HepG2 (cell line): ENCODE data around the gene LRRC55. TPM values are rescaled to one million over a fixed set of nuclear protein-coding genes. Genes with fewer than 3 reads are reported as not detected.

Experiments used
- ATAC-seq: fragments of 200-7000 bp; cut with Tn5 transposase; 3 replicates; pipeline ENCODE4 v1.9.1; 2020; ENCODE audit warnings: mild to moderate bottlenecking, moderate library complexity
- BruUV-seq: library from RNA; stranded (reverse); fragments of 400-500 nt; replicated peaks from 2 replicates; lab custom pipeline; 2021; lab: Mats Ljungman, UMichigan
- CTCF ChIA-PET: fragments of 300-600 bp; formaldehyde crosslinking; extraction: SDS; loops from one replicate; lab custom pipeline; 2021; ENCODE audit warnings: low total read pairs, inconsistent platforms, low intra/inter-chr PET ratio; lab: Yijun Ruan, JAX
- POLR2A ChIA-PET: fragments of 350-600 bp; sonication (Branson Sonifier 250); formaldehyde crosslinking; loops from one replicate; lab custom pipeline; 2020; ENCODE audit warnings: antibody characterized with exemption, inconsistent platforms; lab: Yijun Ruan, JAX
- DNase-seq: peaks from one replicate; pipeline ENCODE4 v3.0.0-alpha.2; 2015; ENCODE audit warnings: low spot score
- FAIRE-seq: peaks from 3 replicates; lab custom pipeline; 2011; peaks lifted over from hg19 to GRCh38; lab: Jason Lieb, UNC
- H2AFZ ChIP-seq: one replicate; pipeline ENCODE4 v1.6.1; 2011; ENCODE audit warnings: low read length, inconsistent platforms
- H3K27ac ChIP-seq: fragments of 300-600 bp; 3 replicates; pipeline ENCODE4 v1.8.0; 2011; ENCODE audit warnings: mixed run types, mild to moderate bottlenecking, mixed read lengths, low read length, inconsistent platforms; ENCODE audit not compliant: insufficient read depth; ENCODE audit errors: extremely low read length
- H3K27me3 ChIP-seq, 2 experiments: fragments of 200-600 bp in 1 of 2; 2 replicates in 1 of 2; 3 replicates in 1 of 2; pipeline versions ENCODE4 v1.6.0 to v1.8.0; 2011; ENCODE audit warnings: low read length in 2 of 2, mild to moderate bottlenecking in 2 of 2, moderate library complexity in 2 of 2, inconsistent platforms in 1 of 2; ENCODE audit not compliant: insufficient read depth in 2 of 2, control insufficient read depth in 1 of 2
- H3K36me3 ChIP-seq, 2 experiments: fragments of 200-600 bp in 1 of 2; replicated peaks in 1 of 2; 2 replicates in 1 of 2; 3 replicates in 1 of 2; pipeline versions ENCODE4 v1.5.1 to v1.8.0; 2011; ENCODE audit warnings: low read length in 2 of 2, inconsistent platforms in 1 of 2; ENCODE audit not compliant: insufficient read depth in 2 of 2, control insufficient read depth in 1 of 2
- H3K4me1 ChIP-seq: 2 replicates; pipeline ENCODE4 v1.5.1; 2012; ENCODE audit warnings: low read length, inconsistent platforms; ENCODE audit not compliant: insufficient read depth
- H3K4me2 ChIP-seq: 2 replicates; pipeline ENCODE4 v1.6.0; 2011; ENCODE audit warnings: low read depth, low read length, inconsistent platforms
- H3K4me3 ChIP-seq, 3 experiments: fragments of 200-600 bp in 1 of 3; sonication (generic), shearing (Covaris generic) in 1 of 3; replicated peaks in 1 of 3; 2 replicates each; pipeline ENCODE4 v1.5.1; 2011 to 2016; ENCODE audit warnings: low read length in 3 of 3, inconsistent platforms in 2 of 3, low read depth in 2 of 3, mild to moderate bottlenecking in 2 of 3, control low read depth in 1 of 3, mixed read lengths in 1 of 3; ENCODE audit not compliant: insufficient read depth in 1 of 3
- H3K79me2 ChIP-seq: one replicate; pipeline ENCODE4 v1.6.1; 2011; ENCODE audit warnings: low read length, inconsistent platforms; ENCODE audit not compliant: insufficient read depth
- H3K9ac ChIP-seq: 2 replicates; pipeline ENCODE4 v1.6.0; 2011; ENCODE audit warnings: mild to moderate bottlenecking, low read depth, low read length, inconsistent platforms; ENCODE audit not compliant: insufficient read depth
- H3K9me3 ChIP-seq: 2 replicates; pipeline ENCODE4 v1.5.1; 2012; ENCODE audit warnings: mild to moderate bottlenecking, low read length
- H4K20me1 ChIP-seq: 2 replicates; pipeline ENCODE4 v1.6.0; 2011; ENCODE audit warnings: inconsistent platforms, mild to moderate bottlenecking, low read length, moderate library complexity; ENCODE audit not compliant: insufficient read depth
- ETV5 ChIP-seq: IDR thresholded peaks from 2 replicates; pipeline ENCODE4 v1.6.1; 2018; ENCODE audit warnings: missing biosample characterization, missing genetic modification reagents, inconsistent platforms, borderline replicate concordance
- FOXP4 ChIP-seq: sonication (generic); formaldehyde crosslinking; IDR thresholded peaks from 2 replicates; pipeline ENCODE4 v1.4.0; 2020; ENCODE audit warnings: missing genetic modification reagents
- KLF6 ChIP-seq: IDR thresholded peaks from 2 replicates; pipeline ENCODE4 v1.8.0; 2016; ENCODE audit warnings: missing biosample characterization, missing genetic modification reagents
- MTA1 ChIP-seq: sonication (generic); formaldehyde crosslinking; IDR thresholded peaks from 2 replicates; pipeline ENCODE4 v1.4.0; 2020; ENCODE audit warnings: missing genetic modification reagents, mild to moderate bottlenecking, borderline replicate concordance
- PRPF4 ChIP-seq: fragments of 200-400 bp; formaldehyde crosslinking; IDR thresholded peaks from 2 replicates; pipeline ENCODE4 v1.6.1; 2016; ENCODE audit warnings: low read length, low read depth; ENCODE audit not compliant: poor library complexity, severe bottlenecking
- TCF7 ChIP-seq: sonication (generic); IDR thresholded peaks from 2 replicates; pipeline ENCODE4 v1.6.1; 2016; ENCODE audit warnings: antibody characterized with exemption, low read depth
- TIGD3 ChIP-seq: sonication (generic); formaldehyde crosslinking; IDR thresholded peaks from 2 replicates; pipeline ENCODE4 v1.5.1; 2020; ENCODE audit warnings: mild to moderate bottlenecking, missing genetic modification reagents, borderline replicate concordance
- XRCC5 ChIP-seq: fragments of 200-400 bp; formaldehyde crosslinking; optimal IDR thresholded peaks from 2 replicates; pipeline ENCODE3; 2017; ENCODE audit warnings: mild to moderate bottlenecking, low read length
- ZNF138 ChIP-seq: sonication (generic); formaldehyde crosslinking; IDR thresholded peaks from 2 replicates; pipeline ENCODE4 v1.5.0; 2020; ENCODE audit warnings: mild to moderate bottlenecking, low read depth, missing genetic modification reagents
- ZNF572 ChIP-seq: sonication (generic); formaldehyde crosslinking; IDR thresholded peaks from 2 replicates; pipeline ENCODE4 v1.5.1; 2020; ENCODE audit warnings: mild to moderate bottlenecking, missing genetic modification reagents
- ZNF616 ChIP-seq: sonication (generic); formaldehyde crosslinking; IDR thresholded peaks from 2 replicates; pipeline ENCODE4 v1.5.0; 2020; ENCODE audit warnings: low read depth, mild to moderate bottlenecking, missing genetic modification reagents
- ZSCAN20 ChIP-seq: sonication (generic); formaldehyde crosslinking; IDR thresholded peaks from 2 replicates; pipeline ENCODE4 v1.4.0; 2020; ENCODE audit warnings: missing genetic modification reagents, mild to moderate bottlenecking, borderline replicate concordance
- ZSCAN5A ChIP-seq: sonication (generic); formaldehyde crosslinking; IDR thresholded peaks from 2 replicates; pipeline ENCODE4 v1.8.0; 2022; ENCODE audit warnings: mild to moderate bottlenecking, missing genetic modification reagents, borderline replicate concordance
- in situ Hi-C: cut with HindIII; loops from 2 replicates; pipeline ENCODE4 v1.10.0; 2017; ENCODE audit warnings: low pct_unique_long_range_greater_than_20kb; ENCODE audit not compliant: extremely low pct_ligation_motif_present
- intact Hi-C: fragments of 100-400 bp; cut with micrococcal nuclease; formaldehyde crosslinking; loops from one replicate; pipeline ENCODE4 v1.10.0; 2022; ENCODE audit not compliant: unreplicated experiment
- polyA plus RNA-seq, 8 experiments: library from polyadenylated mRNA; depleted of rRNA in 3 of 8; stranded (reverse) in 7 of 8; unstranded in 1 of 8; fragments of >200 nt; fragmentation: Illumina TruSeq in 4 of 8; extraction: Trizol in 4 of 8; gene quantifications; 2 replicates each; pipeline versions ENCODE4 v1.2.1 to v1.2.3, GENCODE V29; 2011 to 2016; ENCODE audit warnings: low read depth in 4 of 8, missing spikeins in 1 of 8, mixed read lengths in 1 of 8; ENCODE audit not compliant: insufficient read depth in 1 of 8
- total RNA-seq, 5 experiments: library from RNA; depleted of rRNA; stranded (reverse); fragments of >200 nt; fragmentation: Illumina TruSeq; extraction: Trizol; gene quantifications; 2 replicates each; pipeline ENCODE4 v1.2.3, GENCODE V29; 2016; ENCODE audit warnings: low read depth in 1 of 5

LRRC55 gene
- total and polyA plus RNA-seq, 2 of the 13 experiments (the other 11 are each of a cell fraction or from before 2014, with no cell fraction given): not detected

- TF ChIP-seq TCF7 (no peak), ZSCAN20 (CRISPR knock-in tag) (no peak)
Measured at GRCh38 chr11:57174656-57175055, 7.1 kb upstream of the LRRC55 start (continued).

- BruUV-seq: no TSS peak
- Histone ChIP-seq H3K27ac (no peak overlapping the region), H3K9ac (no peak overlapping the region), H2AFZ (no peak overlapping the region), H3K27me3 (peaks cover 0 to 8% of the 10 kb centered on the region in 2 experiments; a peak in 3 of 5 replicates), H3K4me1 (no peaks in the 10 kb centered on the region), H3K79me2 (no peaks in the 10 kb centered on the region), H3K4me3 (no peak overlapping the region), H3K4me2 (no peak overlapping the region), H3K36me3 (no peaks in the 10 kb centered on the region), H3K9me3 (no peaks in the 10 kb centered on the region), H4K20me1 (no peaks in the 10 kb centered on the region)
- ATAC-seq (no peak), FAIRE-seq (no peak), DNase-seq (no peak)
- TF ChIP-seq KLF6 (CRISPR knock-in tag) (no peak), ZNF138 (CRISPR knock-in tag) (no peak), ZNF616 (CRISPR knock-in tag) (no peak), TIGD3 (CRISPR knock-in tag) (no peak), PRPF4 (no peak), FOXP4 (no peak), ZNF572 (CRISPR knock-in tag) (no peak), ETV5 (CRISPR knock-in tag) (no peak), MTA1 (no peak), XRCC5 (no peak), ZSCAN5A (CRISPR knock-in tag) (no peak)
- intact Hi-C loops: no loop called here
- in situ Hi-C loops: no loop called here
- CTCF ChIA-PET: no interaction called here
- POLR2A ChIA-PET: no interaction called here
Measured at GRCh38 chr11:57175478-57175877, 6.3 kb upstream of the LRRC55 start.
